GM12874 (cell line): ENCODE results near the gene FREM1.
A peak's percentile ranks its signal among the peaks of the same experiment; 100 is the strongest.

ENCODE experiments used
- CTCF ChIP-seq: IDR thresholded peaks from 2 replicates; pipeline ENCODE4 v1.5.1; 2011; ENCODE audit warnings: low read depth, mild to moderate bottlenecking, control low read depth, low read length, moderate library complexity; ENCODE audit not compliant: insufficient read depth

The FREM1 gene

GRCh38 chr9:14778565-14778964, 131.7 kb downstream of the FREM1 start:
- no peak for TF ChIP-seq CTCF

- TF ChIP-seq CTCF = no peak
Measured at GRCh38 chr9:14775917-14776316, 134.3 kb downstream of the FREM1 start.

GRCh38 chr9:14770592-14770991, 139.6 kb downstream of the FREM1 start:
- TF ChIP-seq CTCF = no peak

GRCh38 chr9:14769230-14769571, 141.0 kb downstream of the FREM1 start:
- TF ChIP-seq CTCF = peak; percentile 33; the same call in 1 of the 2 replicates

- TF ChIP-seq CTCF = peak; percentile 58
Measured at GRCh38 chr9:14768405-14769229, 141.6 kb downstream of the FREM1 start.

- no peak for TF ChIP-seq CTCF
Measured at GRCh38 chr9:14766299-14766698, 143.9 kb downstream of the FREM1 start.

- no peak for TF ChIP-seq CTCF
Measured at GRCh38 chr9:14761584-14761983, 148.6 kb downstream of the FREM1 start.
